H1 (cell line): Measurements from ENCODE around the gene PCDHGA1. TPM values are rescaled to one million over a fixed set of nuclear protein-coding genes. Genes with fewer than 3 reads are reported as not detected.

Experiments
- CTCF ChIA-PET: fragments of 300-600 bp; sonication (Branson Sonifier 250); formaldehyde crosslinking; loops from one replicate; lab custom pipeline; 2021; ENCODE audit not compliant: partially characterized antibody; lab: Charles Lee
- POLR2A ChIA-PET: fragments of 300-600 bp; sonication (Branson Sonifier 250); formaldehyde crosslinking; loops from one replicate; lab custom pipeline; 2021; ENCODE audit warnings: inconsistent platforms; ENCODE audit not compliant: partially characterized antibody; lab: Charles Lee
- DNase-seq, 2 experiments: peaks; one replicate each; pipeline versions ENCODE4 v3.0.0 to v3.0.0-alpha.2; 2010 to 2022; ENCODE audit warnings: low spot score in 2 of 2, low read depth in 1 of 2, mixed read lengths in 1 of 2
- FAIRE-seq: peaks from 2 replicates; lab custom pipeline; 2011; peaks lifted over from hg19 to GRCh38; lab: Jason Lieb, UNC
- H2AFZ ChIP-seq: 2 replicates; pipeline ENCODE4 v1.8.1; 2012; ENCODE audit warnings: low read length, inconsistent platforms
- H2AK5ac ChIP-seq: 2 replicates; pipeline ENCODE4 v1.6.1; 2013; ENCODE audit warnings: low read depth, low read length
- H2BK120ac ChIP-seq: replicated peaks from 2 replicates; pipeline ENCODE3; 2013; ENCODE audit warnings: low read depth, low read length, inconsistent platforms
- H2BK12ac ChIP-seq: 2 replicates; pipeline ENCODE4 v1.6.1; 2013; ENCODE audit warnings: low read depth, low read length
- H2BK15ac ChIP-seq: 2 replicates; pipeline ENCODE4 v1.6.1; 2013; ENCODE audit warnings: low read length
- H2BK20ac ChIP-seq: 2 replicates; pipeline ENCODE4 v1.6.1; 2013; ENCODE audit warnings: low read length
- H2BK5ac ChIP-seq: 2 replicates; pipeline ENCODE4 v1.6.1; 2013; ENCODE audit warnings: low read depth, low read length
- H3K14ac ChIP-seq: 2 replicates; pipeline ENCODE4 v1.6.1; 2013; ENCODE audit warnings: inconsistent platforms; ENCODE audit not compliant: insufficient read length
- H3K18ac ChIP-seq: 2 replicates; pipeline ENCODE4 v1.6.1; 2013; ENCODE audit warnings: low read length; ENCODE audit errors: extremely low read depth
- H3K23ac ChIP-seq: 2 replicates; pipeline ENCODE4 v1.6.1; 2013; ENCODE audit warnings: inconsistent platforms; ENCODE audit not compliant: insufficient read length
- H3K23me2 ChIP-seq: 2 replicates; pipeline ENCODE4 v1.6.1; 2013; ENCODE audit warnings: low read depth, low read length
- H3K27ac ChIP-seq: 2 replicates; pipeline ENCODE4 v1.6.1; 2011; ENCODE audit warnings: low read depth, low read length, inconsistent platforms
- H3K27me3 ChIP-seq, 4 experiments: replicated peaks in 1 of 4; 1 replicate in 1 of 4; 2 replicates in 3 of 4; pipeline versions ENCODE4 v1.6.1 to v1.8.1; 2011 to 2013; ENCODE audit warnings: low read length in 3 of 4, mild to moderate bottlenecking in 3 of 4, inconsistent platforms in 2 of 4, mixed read lengths in 2 of 4, moderate library complexity in 1 of 4; ENCODE audit not compliant: control insufficient read depth in 3 of 4, insufficient read depth in 3 of 4; ENCODE audit errors: extremely low read depth in 1 of 4
- H3K36me3 ChIP-seq, 4 experiments: 2 replicates each; pipeline versions ENCODE4 v1.6.1 to v1.8.1; 2011 to 2013; ENCODE audit warnings: mild to moderate bottlenecking in 4 of 4, low read length in 3 of 4, moderate library complexity in 2 of 4, control low read depth in 1 of 4, inconsistent platforms in 1 of 4; ENCODE audit not compliant: insufficient read depth in 4 of 4, control insufficient read depth in 2 of 4
- H3K4ac ChIP-seq: replicated peaks from 2 replicates; pipeline ENCODE3; 2013; ENCODE audit warnings: low read length, low read depth, mixed read lengths, inconsistent platforms; ENCODE audit not compliant: insufficient read length
- H3K4me1 ChIP-seq, 4 experiments: replicated peaks in 1 of 4; 1 replicate in 1 of 4; 2 replicates in 3 of 4; pipeline versions ENCODE4 v1.6.1 to v1.8.1; 2011 to 2013; ENCODE audit warnings: low read length in 3 of 4, inconsistent platforms in 2 of 4, mixed read lengths in 1 of 4; ENCODE audit not compliant: insufficient read depth in 4 of 4, control insufficient read depth in 3 of 4
- H3K4me2 ChIP-seq, 2 experiments: 2 replicates each; pipeline versions ENCODE4 v1.6.1 to v1.8.1; 2011 to 2013; ENCODE audit warnings: low read depth in 2 of 2, low read length in 2 of 2, control low read depth in 1 of 2, inconsistent platforms in 1 of 2, mild to moderate bottlenecking in 1 of 2; ENCODE audit not compliant: insufficient read depth in 1 of 2
- H3K4me3 ChIP-seq, 4 experiments: fragments of 200-600, 300-600 bp in 1 of 4; sonication (generic), shearing (Covaris generic), sonication (Bioruptor Twin) in 1 of 4; 2 replicates each; pipeline versions ENCODE4 v1.5.1 to v1.8.1; 2011 to 2016; ENCODE audit warnings: low read length in 4 of 4, low read depth in 3 of 4, control low read depth in 2 of 4, inconsistent platforms in 2 of 4, mild to moderate bottlenecking in 2 of 4, mixed read lengths in 1 of 4, moderate library complexity in 1 of 4; ENCODE audit not compliant: insufficient read depth in 2 of 4; ENCODE audit errors: extremely low read depth in 1 of 4
- H3K56ac ChIP-seq: replicated peaks from 2 replicates; pipeline ENCODE3; 2013; ENCODE audit warnings: low read depth, mild to moderate bottlenecking, mixed read lengths, low read length, inconsistent platforms; ENCODE audit not compliant: insufficient read length
- H3K79me1 ChIP-seq: 2 replicates; pipeline ENCODE4 v1.6.1; 2013; ENCODE audit warnings: low read depth, low read length, control low read depth
- H3K79me2 ChIP-seq, 2 experiments: 2 replicates each; pipeline versions ENCODE4 v1.6.1 to v1.8.1; 2012 to 2013; ENCODE audit warnings: low read length in 2 of 2, mild to moderate bottlenecking in 2 of 2, inconsistent platforms in 1 of 2; ENCODE audit not compliant: insufficient read depth in 2 of 2, control insufficient read depth in 1 of 2
- H3K9ac ChIP-seq, 4 experiments: replicated peaks in 1 of 4; 1 replicate in 1 of 4; 2 replicates in 3 of 4; pipeline versions ENCODE4 v1.6.1 to v1.8.1; 2011 to 2013; ENCODE audit warnings: low read depth in 3 of 4, low read length in 3 of 4, control low read depth in 2 of 4, mild to moderate bottlenecking in 2 of 4, moderate library complexity in 2 of 4, inconsistent platforms in 1 of 4; ENCODE audit errors: extremely low read depth in 1 of 4
- H3K9me3 ChIP-seq, 2 experiments: 2 replicates each; pipeline versions ENCODE4 v1.6.1 to v1.8.1; 2012 to 2013; ENCODE audit warnings: mild to moderate bottlenecking in 2 of 2, moderate library complexity in 2 of 2, control low read depth in 1 of 2, inconsistent platforms in 1 of 2, low read depth in 1 of 2, low read length in 1 of 2, mixed read lengths in 1 of 2; ENCODE audit not compliant: insufficient read depth in 2 of 2
- H4K20me1 ChIP-seq, 2 experiments: replicated peaks in 1 of 2; 2 replicates each; pipeline versions ENCODE3 to v1.8.1; 2011 to 2013; ENCODE audit warnings: inconsistent platforms in 2 of 2, low read length in 2 of 2, mild to moderate bottlenecking in 1 of 2; ENCODE audit not compliant: insufficient read depth in 2 of 2, control insufficient read depth in 1 of 2
- H4K5ac ChIP-seq: 2 replicates; pipeline ENCODE4 v1.6.1; 2013; ENCODE audit warnings: low read length, low read depth, mixed read lengths, inconsistent platforms; ENCODE audit not compliant: insufficient read length
- H4K8ac ChIP-seq: 2 replicates; pipeline ENCODE4 v1.8.0; 2013; ENCODE audit warnings: mild to moderate bottlenecking, moderate library complexity, low read length, inconsistent platforms; ENCODE audit not compliant: insufficient read depth; ENCODE audit errors: extremely low read depth
- H4K91ac ChIP-seq: replicated peaks from 2 replicates; pipeline ENCODE3; 2013; ENCODE audit warnings: low read length, mixed read lengths, inconsistent platforms; ENCODE audit not compliant: insufficient read length
- RAD21 ChIP-seq, 2 experiments: IDR thresholded peaks in 1 of 2; conservative IDR thresholded peaks in 1 of 2; 2 replicates each; pipeline ENCODE4 v1.6.1; 2011; ENCODE audit warnings: low read depth in 2 of 2, low read length in 2 of 2, improper control_type of control experiment in 1 of 2, inconsistent platforms in 1 of 2, mild to moderate bottlenecking in 1 of 2, moderate library complexity in 1 of 2
- TEAD4 ChIP-seq: IDR thresholded peaks from 2 replicates; pipeline ENCODE4 v1.6.1; 2012; ENCODE audit warnings: low read depth, low read length, inconsistent platforms, mixed read lengths
- WGBS, 2 experiments: shearing (Covaris generic) in 1 of 2; methylation state at CpG; one replicate each; pipeline versions ENCODE4 v1.1.6 to v1.1.7; 2013 to 2015; ENCODE audit warnings: low lambda C conversion rate in 2 of 2, mixed read lengths in 2 of 2, inconsistent platforms in 1 of 2, low coverage in 1 of 2, missing lambda C conversion rate in 1 of 2; ENCODE audit not compliant: insufficient replicate concordance in 2 of 2, insufficient coverage in 1 of 2, insufficient read length in 1 of 2; ENCODE audit errors: extremely low coverage in 1 of 2, missing lambda C conversion rate in 1 of 2; 5-methylcytosine and 5-hydroxymethylcytosine counted together
- polyA plus RNA-seq, 7 experiments: library from polyadenylated mRNA; depleted of rRNA in 3 of 7; stranded (reverse) in 5 of 7; unstranded in 2 of 7; fragments of >200 nt in 5 of 7; fragments of 200-250 nt in 2 of 7; gene quantifications; 1 replicate in 5 of 7; 2 replicates in 1 of 7; 4 replicates in 1 of 7; pipeline versions ENCODE4 v1.2.1 to v1.2.3, GENCODE V29; 2011 to 2013; ENCODE audit warnings: missing spikeins in 2 of 7, mixed read lengths in 2 of 7
- total RNA-seq: library from RNA; stranded (reverse); fragmentation: NEBNext Ultra II Directional; extraction: Animal tissue kit (Norgen Biotek cat#: 25700); gene quantifications from 2 replicates; pipeline ENCODE4 v1.2.1, GENCODE V29; 2021
- TF ChIP-seq, protein P1 (sequence below), 3 experiments: IDR thresholded peaks; 1 replicate in 2 of 3; 2 replicates in 1 of 3; pipeline versions ENCODE4 v1.5.1 to v1.6.1; 2011; ENCODE audit warnings: low read length in 3 of 3, mild to moderate bottlenecking in 3 of 3, inconsistent platforms in 2 of 3, low read depth in 1 of 3, moderate library complexity in 1 of 3; ENCODE audit not compliant: insufficient read depth in 1 of 3; ENCODE audit errors: control extremely low read depth in 1 of 3

Gene PCDHGA1
- total and polyA plus RNA-seq, 2 of the 8 experiments (the other 6 are each of a cell fraction or from before 2014, with no cell fraction given), result 0.57 to 0.89 TPM

- no peak within 1 kb of the TSS for H3K14ac ChIP-seq
- H3K4ac ChIP-seq, result no peak within 1 kb of the TSS
- ChIA-PET POLR2A (interaction anchor here (1.1 kb wide), 1 partner anchor 48 kb away, joined by 3 read pairs; no protein-coding TSS in a partner anchor), CTCF (interaction anchor here (0.6 to 3.4 kb wide), 35 partner anchors 8 to 204 kb away, joined by 3 to 20 read pairs (median 4); partner anchors contain the start of genes PCDHB14, PCDHB15, PCDHB16 and PCDHGA10)
- H3K36me3 ChIP-seq, result peaks cover 0 to 10% (median 2%) of the 10 kb centered on the region in 4 experiments; a peak in 4 of 8 replicates
- no peaks in the 10 kb centered on the region for H3K79me2 ChIP-seq
- no peak within 1 kb of the TSS for H3K23ac ChIP-seq
- FAIRE-seq, result peak; percentile 78
- no peak within 1 kb of the TSS for H4K91ac ChIP-seq
- no peak within 1 kb of the TSS for H2BK5ac ChIP-seq
- H3K4me3 ChIP-seq, result peak within 1 kb of the TSS in 1 of 4 experiments; percentile 33; a peak in 1 of 8 replicates
- no peak within 1 kb of the TSS for H3K56ac ChIP-seq
- no peak within 1 kb of the TSS for H2AK5ac ChIP-seq
- no peaks in the 10 kb centered on the region for H3K79me1 ChIP-seq
- H2BK20ac ChIP-seq, result no peak within 1 kb of the TSS
- H3K4me2 ChIP-seq, result peak within 1 kb of the TSS in 1 of 2 experiments; percentile 53; a peak in 2 of 4 replicates
- no peak within 1 kb of the TSS for H3K27ac ChIP-seq
- no peak within 1 kb of the TSS for H3K9ac ChIP-seq
- H4K20me1 ChIP-seq, result no peaks in the 10 kb centered on the region
- WGBS, 2 experiments, result 80% methylated on average over 24 of the region's 24 CpGs; no CpG with 5 or more reads in 1 of the 2 experiments
- H3K4me1 ChIP-seq, result peaks cover 0 to 3% (median under 1%) of the 10 kb centered on the region in 4 experiments; a peak in 1 of 7 replicates
- H2BK15ac ChIP-seq, result no peak within 1 kb of the TSS
- H3K27me3 ChIP-seq, result no peaks in the 10 kb centered on the region
- H3K9me3 ChIP-seq, result peaks cover 40 to 54% of the 10 kb centered on the region in 2 experiments
- H3K23me2 ChIP-seq, result no peaks in the 10 kb centered on the region
- peak within 1 kb of the TSS; percentile 81; the same call in 1 of the 2 replicates for H2AFZ ChIP-seq
- no peak within 1 kb of the TSS for H3K18ac ChIP-seq
- H4K5ac ChIP-seq, result no peak within 1 kb of the TSS
- H4K8ac ChIP-seq, result peak within 1 kb of the TSS; percentile 88; the same call in 1 of the 2 replicates
- H2BK120ac ChIP-seq, result no peak within 1 kb of the TSS
- 0 out of 2 replicates have a peak within 1 kb of the TSS, but pooled peaks have one; percentile 65 for H2BK12ac ChIP-seq
- TF ChIP-seq, protein P1, sequence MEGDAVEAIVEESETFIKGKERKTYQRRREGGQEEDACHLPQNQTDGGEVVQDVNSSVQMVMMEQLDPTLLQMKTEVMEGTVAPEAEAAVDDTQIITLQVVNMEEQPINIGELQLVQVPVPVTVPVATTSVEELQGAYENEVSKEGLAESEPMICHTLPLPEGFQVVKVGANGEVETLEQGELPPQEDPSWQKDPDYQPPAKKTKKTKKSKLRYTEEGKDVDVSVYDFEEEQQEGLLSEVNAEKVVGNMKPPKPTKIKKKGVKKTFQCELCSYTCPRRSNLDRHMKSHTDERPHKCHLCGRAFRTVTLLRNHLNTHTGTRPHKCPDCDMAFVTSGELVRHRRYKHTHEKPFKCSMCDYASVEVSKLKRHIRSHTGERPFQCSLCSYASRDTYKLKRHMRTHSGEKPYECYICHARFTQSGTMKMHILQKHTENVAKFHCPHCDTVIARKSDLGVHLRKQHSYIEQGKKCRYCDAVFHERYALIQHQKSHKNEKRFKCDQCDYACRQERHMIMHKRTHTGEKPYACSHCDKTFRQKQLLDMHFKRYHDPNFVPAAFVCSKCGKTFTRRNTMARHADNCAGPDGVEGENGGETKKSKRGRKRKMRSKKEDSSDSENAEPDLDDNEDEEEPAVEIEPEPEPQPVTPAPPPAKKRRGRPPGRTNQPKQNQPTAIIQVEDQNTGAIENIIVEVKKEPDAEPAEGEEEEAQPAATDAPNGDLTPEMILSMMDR (IDR thresholded peaks at IDR 0.05; ENCODE audit: control extremely low read depth in 1 of 3, insufficient read depth in 1 of 3, low read depth in 1 of 3, low read length in 3 of 3), result peak in 2 of 3 experiments; percentile 60 to 74; a peak in 3 of 4 replicates
- TF ChIP-seq TEAD4 (no peak), RAD21 (IDR thresholded peaks at IDR 0.05 in 1 of 2, conservative IDR thresholded peaks at IDR 0.05 in 1 of 2; ENCODE audit: low read depth in 2 of 2, low read length in 2 of 2) (peak; percentile 78 to 82)
- TF ChIP-seq, all 59 proteins: peak for 2
- no peak for DNase-seq
Observed at GRCh38 chr5:141359790-141360426, 29.6 kb downstream of the PCDHGA1 start, which contains the start of gene PCDHGB2. Gene PCDHGB2, plus strand, starts transcription at chr5:141359994. Its CDS starts 142 bp downstream, at chr5:141360136.
